ENCODE measurements around the gene CERS6. TPM values are rescaled to one million over a fixed set of nuclear protein-coding genes. Genes with fewer than 3 reads are reported as not detected.

CERS6 gene
- total and polyA plus RNA-seq, 3 donors from 2014 or later, result 24.7 to 71.0 (median 59.4) TPM

DNA sequence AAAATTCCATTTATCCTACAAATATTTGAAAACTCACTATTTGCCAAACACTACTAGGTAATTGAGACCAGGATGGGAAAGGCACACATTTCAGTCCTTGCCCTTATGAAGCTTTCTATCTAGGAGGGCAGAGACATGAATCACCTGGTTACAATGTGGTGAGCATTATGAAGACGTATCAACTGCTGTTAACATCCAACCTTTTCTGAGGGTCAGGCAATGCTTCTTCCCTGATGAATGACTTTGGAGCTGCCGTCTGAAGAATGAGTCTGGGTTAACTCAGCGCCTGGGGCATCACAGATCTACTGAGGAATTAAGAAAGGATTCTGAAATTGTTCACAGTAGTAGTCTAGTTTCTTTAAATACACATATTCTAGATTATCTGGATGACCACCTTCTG lies 284.3 kb downstream of the CERS6 start:
- Histone ChIP-seq H3K4me1 (no peaks in the 10 kb centered on the region), H3K27me3 (no peaks in the 10 kb centered on the region), H3K27ac (no peak overlapping the region), H3K36me3 (ENCODE audit: low read depth, missing control alignments) (no peaks in the 10 kb centered on the region), H3K4me3 (no peak overlapping the region), H3K9me3 (no peaks in the 10 kb centered on the region)
- intact Hi-C loops (cut with DNase I; ENCODE audit: low total_unique reads), result no loop called here
- DNase-seq, result no peak
- 90% methylated on average over 3 of the region's 3 CpGs for WGBS, 2 donors
- TF ChIP-seq, protein P1, sequence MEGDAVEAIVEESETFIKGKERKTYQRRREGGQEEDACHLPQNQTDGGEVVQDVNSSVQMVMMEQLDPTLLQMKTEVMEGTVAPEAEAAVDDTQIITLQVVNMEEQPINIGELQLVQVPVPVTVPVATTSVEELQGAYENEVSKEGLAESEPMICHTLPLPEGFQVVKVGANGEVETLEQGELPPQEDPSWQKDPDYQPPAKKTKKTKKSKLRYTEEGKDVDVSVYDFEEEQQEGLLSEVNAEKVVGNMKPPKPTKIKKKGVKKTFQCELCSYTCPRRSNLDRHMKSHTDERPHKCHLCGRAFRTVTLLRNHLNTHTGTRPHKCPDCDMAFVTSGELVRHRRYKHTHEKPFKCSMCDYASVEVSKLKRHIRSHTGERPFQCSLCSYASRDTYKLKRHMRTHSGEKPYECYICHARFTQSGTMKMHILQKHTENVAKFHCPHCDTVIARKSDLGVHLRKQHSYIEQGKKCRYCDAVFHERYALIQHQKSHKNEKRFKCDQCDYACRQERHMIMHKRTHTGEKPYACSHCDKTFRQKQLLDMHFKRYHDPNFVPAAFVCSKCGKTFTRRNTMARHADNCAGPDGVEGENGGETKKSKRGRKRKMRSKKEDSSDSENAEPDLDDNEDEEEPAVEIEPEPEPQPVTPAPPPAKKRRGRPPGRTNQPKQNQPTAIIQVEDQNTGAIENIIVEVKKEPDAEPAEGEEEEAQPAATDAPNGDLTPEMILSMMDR (IDR thresholded peaks at IDR 0.05), result no peak
- TF ChIP-seq POLR2A (IDR thresholded peaks at IDR 0.05), result no peak

DNA sequence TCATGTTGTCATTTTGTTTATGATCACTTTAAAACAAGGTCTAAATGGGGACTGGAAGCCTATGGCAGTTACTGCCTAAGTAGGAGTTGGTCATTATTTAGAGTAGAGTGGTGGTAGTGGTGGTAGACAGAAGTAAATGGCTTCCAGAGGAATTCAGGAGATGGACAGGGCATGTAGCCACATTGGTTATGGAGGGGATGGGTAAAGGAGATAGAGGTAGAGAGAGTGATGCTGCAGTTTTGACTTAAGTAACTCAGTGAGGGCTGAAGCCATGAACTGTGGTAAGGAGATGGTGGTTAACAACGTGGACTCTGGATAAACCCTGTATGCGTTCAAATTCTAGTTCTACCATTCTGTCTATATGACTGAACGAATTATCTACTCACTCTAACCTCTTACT lies 284.7 kb downstream of the CERS6 start:
- whole genome bisulfite sequencing, 2 donors, result 67 to 70% methylated on average over 3 of the region's 3 CpGs

DNA sequence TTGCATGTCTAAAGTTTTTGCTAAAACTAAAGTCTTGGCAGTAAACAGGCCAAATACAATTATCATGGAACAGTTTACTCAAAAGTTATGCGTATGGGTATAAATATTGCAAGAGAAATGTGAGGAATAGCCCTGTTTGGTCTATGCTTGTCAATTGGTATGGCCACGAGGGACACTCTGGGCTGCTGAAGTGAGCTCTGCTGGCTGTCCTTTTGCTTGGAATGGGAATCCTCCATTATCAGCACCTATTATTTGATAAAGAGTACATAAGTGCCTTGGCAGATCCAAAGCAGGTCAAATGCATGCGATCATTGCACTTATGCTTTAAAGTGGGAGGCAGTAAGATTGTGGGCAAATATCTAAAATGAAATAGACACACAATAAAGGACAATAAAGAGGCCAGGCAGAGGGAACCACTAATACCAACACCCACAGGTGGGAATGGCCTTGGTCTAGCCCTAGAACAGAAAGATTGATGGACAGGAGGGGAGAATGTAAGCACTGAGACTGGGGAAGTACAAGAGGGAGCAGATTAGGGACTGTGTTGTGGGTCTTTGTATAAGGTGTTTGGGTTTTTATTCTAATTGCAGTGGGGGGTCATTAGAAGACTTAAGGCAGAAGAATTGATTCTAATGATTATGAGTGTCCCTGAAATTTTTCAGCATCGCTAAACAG lies 286.3 kb downstream of the CERS6 start:
- H3K9me3 ChIP-seq, result no peaks in the 10 kb centered on the region
- intact Hi-C loops (cut with DNase I; ENCODE audit: low total_unique reads), result no loop called here
- H3K4me1 ChIP-seq, result no peaks in the 10 kb centered on the region
- H3K27ac ChIP-seq, result no peak overlapping the region
- H3K4me3 ChIP-seq, result no peak overlapping the region
- no peaks in the 10 kb centered on the region for H3K36me3 ChIP-seq (ENCODE audit: low read depth, missing control alignments)
- WGBS, 2 donors, result 72% methylated on average over 4 of the region's 4 CpGs
- TF ChIP-seq POLR2A (IDR thresholded peaks at IDR 0.05), result no peak
- TF ChIP-seq, protein P1 (IDR thresholded peaks at IDR 0.05), result no peak
- H3K27me3 ChIP-seq, result no peaks in the 10 kb centered on the region
- no peak for DNase-seq

More for the DNA sequence above, 284.7 kb downstream of the CERS6 start:
- no peaks in the 10 kb centered on the region for H3K36me3 ChIP-seq (ENCODE audit: low read depth, missing control alignments)
- no peak overlapping the region for H3K4me3 ChIP-seq
- no peaks in the 10 kb centered on the region for H3K4me1 ChIP-seq
- no peak for DNase-seq
- TF ChIP-seq POLR2A (IDR thresholded peaks at IDR 0.05), result no peak
- TF ChIP-seq, protein P1 (IDR thresholded peaks at IDR 0.05), result no peak
- no peaks in the 10 kb centered on the region for H3K9me3 ChIP-seq
- no peak overlapping the region for H3K27ac ChIP-seq
- intact Hi-C loops (cut with DNase I; ENCODE audit: low total_unique reads), result no loop called here
- no peaks in the 10 kb centered on the region for H3K27me3 ChIP-seq

DNA sequence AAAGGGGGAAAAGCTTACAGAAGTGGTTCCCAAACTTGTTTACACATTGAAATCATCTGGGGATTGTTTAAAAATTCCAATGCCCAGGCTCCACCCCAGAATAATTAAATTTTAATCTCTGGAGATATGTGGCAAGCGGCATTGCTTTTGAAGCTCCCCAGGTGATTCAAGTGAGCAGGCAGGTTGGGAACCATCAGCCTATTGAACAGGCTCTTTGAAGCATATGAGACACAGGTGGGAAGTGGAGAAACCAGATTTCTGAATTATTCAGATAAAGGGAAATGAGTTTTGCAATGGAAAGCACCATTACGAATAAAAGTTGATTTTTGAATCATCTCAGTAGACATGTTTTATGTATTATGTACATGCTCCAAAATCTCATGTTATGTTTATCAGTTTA lies 288.8 kb downstream of the CERS6 start:
- no peaks in the 10 kb centered on the region for H3K4me1 ChIP-seq
- WGBS, 2 donors, result 92 to 98% methylated on average over 2 of the region's 2 CpGs
- no peak overlapping the region for H3K27ac ChIP-seq
- no peaks in the 10 kb centered on the region for H3K36me3 ChIP-seq (ENCODE audit: low read depth, missing control alignments)
- TF ChIP-seq, protein P1 (IDR thresholded peaks at IDR 0.05), result no peak
- TF ChIP-seq POLR2A (IDR thresholded peaks at IDR 0.05), result no peak
- H3K27me3 ChIP-seq, result no peaks in the 10 kb centered on the region
- no peak for DNase-seq
- H3K9me3 ChIP-seq, result no peaks in the 10 kb centered on the region
- intact Hi-C loops (cut with DNase I; ENCODE audit: low total_unique reads), result no loop called here
- no peak overlapping the region for H3K4me3 ChIP-seq

DNA sequence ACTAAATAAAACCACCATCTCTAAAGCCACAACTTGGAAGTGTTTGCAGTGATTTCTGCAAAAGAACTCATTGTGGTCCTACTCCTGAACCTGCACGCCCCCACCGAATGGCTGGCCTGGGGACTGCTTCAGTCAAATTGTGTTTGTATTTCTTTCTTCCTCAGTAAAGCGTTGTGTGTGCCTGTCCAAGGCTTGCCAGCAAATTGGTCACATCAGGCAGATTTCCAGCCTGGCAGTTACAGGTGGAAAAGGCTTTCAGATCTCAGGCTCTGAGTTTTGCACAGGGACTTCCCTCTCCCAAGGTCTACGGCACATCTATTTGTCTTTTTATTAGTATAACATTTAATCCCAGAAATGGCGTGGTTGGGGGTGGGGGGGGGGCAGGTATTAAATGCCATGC lies 292.4 kb downstream of the CERS6 start:
- no peak overlapping the region for H3K4me3 ChIP-seq
- DNase-seq, result no peak
- no peaks in the 10 kb centered on the region for H3K36me3 ChIP-seq (ENCODE audit: low read depth, missing control alignments)
- no peaks in the 10 kb centered on the region for H3K9me3 ChIP-seq
- TF ChIP-seq, protein P1 (IDR thresholded peaks at IDR 0.05), result no peak
- TF ChIP-seq POLR2A (IDR thresholded peaks at IDR 0.05), result no peak
- peaks cover 7% of the 10 kb centered on the region for H3K4me1 ChIP-seq
- no peak overlapping the region for H3K27ac ChIP-seq
- H3K27me3 ChIP-seq, result no peaks in the 10 kb centered on the region
- 75 to 78% methylated on average over 5 of the region's 5 CpGs for WGBS, 2 donors
- intact Hi-C loops (cut with DNase I; ENCODE audit: low total_unique reads), result no loop called here

Measured in testis (tissue), 3 donors.